ENCODE data around the gene GMDS. TPM values are rescaled to one million over a fixed set of nuclear protein-coding genes. Genes with fewer than 3 reads are reported as not detected.

GMDS gene
- total and polyA plus RNA-seq, 2 of the 8 experiments (the other 6 are each of a cell fraction or from before 2014, with no cell fraction given), result 16.8 to 50.0 TPM

DNA sequence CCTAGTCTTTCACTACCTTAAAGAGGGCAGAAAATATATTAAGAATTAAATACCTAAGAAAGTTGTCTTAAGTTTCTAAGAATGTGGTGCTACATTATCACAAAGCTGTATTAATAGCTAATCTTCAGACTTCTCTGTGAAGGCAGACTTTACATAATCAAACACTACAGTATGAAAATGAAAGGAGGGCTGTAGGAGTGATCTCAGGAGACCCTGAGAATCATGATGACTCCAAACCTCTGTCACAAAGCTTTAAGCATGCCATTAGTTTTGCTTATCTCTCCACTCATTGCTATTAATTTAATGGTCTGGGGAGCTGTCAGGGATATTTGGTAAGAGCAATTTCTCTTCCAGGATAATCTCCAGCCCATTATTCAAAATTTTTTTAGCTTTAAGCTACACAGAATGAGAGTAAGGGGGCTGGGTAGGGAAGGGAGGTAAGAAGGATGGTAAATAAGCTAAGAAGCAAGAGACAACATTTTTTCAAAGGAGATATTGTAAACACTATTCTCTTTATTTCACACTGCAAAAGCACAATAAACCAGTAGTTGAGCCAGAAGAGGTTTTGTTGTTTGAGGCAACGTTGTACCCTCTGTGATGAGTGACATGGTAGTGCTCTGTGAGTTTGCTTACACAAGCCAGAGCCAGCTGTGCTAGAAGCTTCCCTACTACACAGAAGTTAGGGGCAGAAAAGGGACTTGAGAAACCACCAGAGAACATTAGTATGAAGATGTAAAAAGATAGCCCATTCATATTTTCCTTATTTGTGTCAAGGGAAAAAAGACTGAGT is 258.8 kb downstream of the GMDS start (continued):
- TF ChIP-seq CEBPB (IDR thresholded peaks at IDR 0.05; ENCODE audit: low read depth, low read length), result no peak
- no peak for TF ChIP-seq CREB1 (IDR thresholded peaks at IDR 0.05)
